B cell (primary cell): ENCODE results near the gene NFYC. TPM values are rescaled to one million over a fixed set of nuclear protein-coding genes. Genes with fewer than 3 reads are reported as not detected.

ENCODE experiments used
- ATAC-seq: fragments of 200-7000 bp; cut with Tn5 transposase; one replicate; pipeline ENCODE4 v1.10.0; 2021; ENCODE audit warnings: low read depth, mild to moderate bottlenecking, moderate number of reproducible peaks, moderate library complexity
- CTCF ChIA-PET: fragments of 350-600 bp; sonication (Branson Sonifier 250); formaldehyde crosslinking; loops from one replicate; lab custom pipeline; 2021; ENCODE audit warnings: antibody characterized with exemption, inconsistent platforms; lab: Charles Lee
- POLR2A ChIA-PET: fragments of 350-600 bp; sonication (Branson Sonifier 250); formaldehyde crosslinking; loops from one replicate; lab custom pipeline; 2021; ENCODE audit warnings: antibody characterized with exemption; lab: Charles Lee
- DNase-seq: peaks from one replicate; pipeline ENCODE4 v3.0.0; 2013
- H2AFZ ChIP-seq: 2 replicates; pipeline ENCODE4 v1.6.1; 2012; ENCODE audit warnings: mild to moderate bottlenecking, low read depth, low read length; ENCODE audit not compliant: insufficient read depth, poor library complexity, severe bottlenecking
- H3K27ac ChIP-seq, 2 donors: 1 replicate in 1 of 2; 2 replicates in 1 of 2; pipeline ENCODE4 v1.5.1; 2012 to 2013; ENCODE audit warnings: low read length in 2 of 2, mild to moderate bottlenecking in 2 of 2, moderate library complexity in 1 of 2
- H3K27me3 ChIP-seq, 4 experiments: fragments of 200-600 bp in 1 of 4; sonication (generic) in 1 of 4; replicated peaks in 1 of 4; 1 replicate in 2 of 4; 2 replicates in 2 of 4; pipeline versions ENCODE4 v1.6.1 to v1.7.0; 2013 to 2016; ENCODE audit warnings: low read length in 3 of 4, mild to moderate bottlenecking in 2 of 4, mixed read lengths in 1 of 4, moderate library complexity in 1 of 4; ENCODE audit not compliant: insufficient read depth in 4 of 4, control insufficient read depth in 3 of 4; ENCODE audit errors: control extremely low read depth in 1 of 4
- H3K36me3 ChIP-seq, 2 experiments: replicated peaks in 1 of 2; 1 replicate in 1 of 2; 2 replicates in 1 of 2; pipeline versions ENCODE4 v1.6.1 to v1.7.1; 2013; ENCODE audit warnings: low read length in 1 of 2; ENCODE audit not compliant: insufficient read depth in 2 of 2, control insufficient read depth in 1 of 2; ENCODE audit errors: control extremely low read depth in 1 of 2, extremely low read depth in 1 of 2
- H3K4me1 ChIP-seq, 2 donors: fragments of 200-600 bp in 1 of 2; sonication (generic) in 1 of 2; 1 replicate in 1 of 2; 2 replicates in 1 of 2; pipeline versions ENCODE4 v1.5.1 to v1.6.1; 2013 to 2017; ENCODE audit warnings: low read length in 2 of 2; ENCODE audit not compliant: control insufficient read depth in 2 of 2, insufficient read depth in 2 of 2
- H3K4me2 ChIP-seq: replicated peaks from 2 replicates; pipeline ENCODE3; 2012; ENCODE audit warnings: mild to moderate bottlenecking, low read depth, low read length; ENCODE audit not compliant: poor library complexity, severe bottlenecking
- H3K4me3 ChIP-seq, 5 experiments: fragments of 200-600 bp in 1 of 5; sonication (generic) in 1 of 5; 1 replicate in 3 of 5; 2 replicates in 2 of 5; pipeline versions ENCODE4 v1.5.1 to v1.7.0; 2011 to 2016; ENCODE audit warnings: low read length in 4 of 5, mild to moderate bottlenecking in 4 of 5, low read depth in 2 of 5, control low read depth in 1 of 5, moderate library complexity in 1 of 5; ENCODE audit not compliant: insufficient read depth in 1 of 5; ENCODE audit errors: control extremely low read depth in 1 of 5, extremely low read depth in 1 of 5
- H3K79me2 ChIP-seq: fragments of 200-600 bp; sonication (generic); one replicate; pipeline ENCODE4 v1.6.0; 2016; ENCODE audit warnings: low read length; ENCODE audit not compliant: control insufficient read depth, insufficient read depth
- H3K9ac ChIP-seq: fragments of 200-600 bp; sonication (generic); 2 replicates; pipeline ENCODE4 v1.6.1; 2017; ENCODE audit warnings: mild to moderate bottlenecking, low read length, moderate library complexity
- H3K9me3 ChIP-seq, 3 donors: one replicate each; pipeline versions ENCODE4 v1.6.1 to v1.7.1; 2013; ENCODE audit warnings: low read length in 2 of 3; ENCODE audit not compliant: control insufficient read depth in 2 of 3, insufficient read depth in 1 of 3; ENCODE audit errors: control extremely low read depth in 1 of 3
- H4K20me1 ChIP-seq: 2 replicates; pipeline ENCODE4 v1.6.0; 2012; ENCODE audit warnings: mild to moderate bottlenecking, low read length; ENCODE audit not compliant: insufficient read depth, control insufficient read depth, poor library complexity, severe bottlenecking
- H3K27ac Mint-ChIP-seq: one replicate; pipeline ENCODE4 v1.8.0; 2021; ENCODE audit warnings: mixed read lengths
- H3K27me3 Mint-ChIP-seq: one replicate; pipeline ENCODE4 v1.8.0; 2021; ENCODE audit warnings: mixed read lengths
- H3K4me1 Mint-ChIP-seq: one replicate; pipeline ENCODE4 v1.8.0; 2021; ENCODE audit warnings: mixed read lengths
- H3K4me3 Mint-ChIP-seq: one replicate; pipeline ENCODE4 v1.8.0; 2021; ENCODE audit warnings: mixed read lengths
- H3K9me3 Mint-ChIP-seq: one replicate; pipeline ENCODE4 v1.8.0; 2022; ENCODE audit warnings: mixed read lengths; ENCODE audit not compliant: insufficient read depth
- EZH2 ChIP-seq: IDR thresholded peaks from 2 replicates; pipeline ENCODE4 v1.6.1; 2012; ENCODE audit warnings: borderline replicate concordance, low read depth, mild to moderate bottlenecking, moderate library complexity, low read length; ENCODE audit not compliant: insufficient read depth, poor library complexity, severe bottlenecking
- WGBS: methylation state at CpG from one replicate; pipeline ENCODE4 v1.1.5; 2013; ENCODE audit warnings: missing lambda C conversion rate; ENCODE audit not compliant: insufficient coverage; 5-methylcytosine and 5-hydroxymethylcytosine counted together
- intact Hi-C: fragments of 100-400 bp; cut with micrococcal nuclease; formaldehyde crosslinking; loops from one replicate; pipeline ENCODE4 v1.10.0; 2022
- polyA plus RNA-seq: library from polyadenylated mRNA; depleted of rRNA; stranded (reverse); fragments of >200 nt; gene quantifications from 2 replicates; pipeline ENCODE4 v1.2.3, GENCODE V29; 2012
- total RNA-seq, 2 donors: library from RNA; stranded (reverse); fragments of 120-200 nt in 1 of 2; gene quantifications; 1 replicate in 1 of 2; 2 replicates in 1 of 2; pipeline versions ENCODE4 v1.2.3 to v1.2.4, GENCODE V29; 2013 to 2022
- TF ChIP-seq, protein P1 (sequence below): fragments of 200-600 bp; IDR thresholded peaks from one replicate; pipeline ENCODE4 v1.8.0; 2022; ENCODE audit warnings: antibody characterized with exemption, mild to moderate bottlenecking

Gene NFYC
- total and polyA plus RNA-seq, 2 donors (not counting 1 experiment from before 2014, with no cell fraction given), result 88.7 to 123 TPM

DNA sequence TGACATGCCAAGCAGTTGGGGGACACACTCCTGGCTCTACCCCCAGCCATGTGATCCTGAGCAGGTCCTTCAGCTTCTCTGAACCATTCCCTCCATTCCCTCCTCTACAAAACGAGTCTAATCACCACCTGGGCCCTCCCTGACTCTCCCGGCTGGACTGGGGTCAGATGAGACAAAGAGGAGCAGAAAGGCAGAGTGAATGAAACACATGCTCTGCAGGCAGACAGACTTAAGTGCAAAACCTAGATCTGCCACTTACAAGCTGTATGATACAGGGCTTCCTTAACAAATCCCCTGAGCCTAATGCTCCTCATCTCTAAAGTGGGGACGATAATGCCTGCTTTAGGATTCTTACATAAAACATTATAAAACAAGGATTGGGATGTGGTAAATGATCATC is 43.3 kb upstream of the NFYC start:
- H3K9me3 Mint-ChIP-seq, result no peaks in the 10 kb centered on the region
- no peak overlapping the region for H3K27ac Mint-ChIP-seq
- no peaks in the 10 kb centered on the region for H3K9me3 ChIP-seq
- no peaks in the 10 kb centered on the region for H3K36me3 ChIP-seq
- H3K4me1 ChIP-seq, result no peaks in the 10 kb centered on the region
- no peak for DNase-seq
- H3K4me3 ChIP-seq, result no peak overlapping the region
- ATAC-seq, result no peak
- no peak overlapping the region for H3K9ac ChIP-seq
- H3K27me3 Mint-ChIP-seq, result peaks cover 15% of the 10 kb centered on the region
- no peaks in the 10 kb centered on the region for H3K4me1 Mint-ChIP-seq
- H3K79me2 ChIP-seq, result no peaks in the 10 kb centered on the region
- POLR2A ChIA-PET, result no interaction called here
- H2AFZ ChIP-seq, result no peak overlapping the region
- peaks cover 0 to 4% (median 0%) of the 10 kb centered on the region in 4 experiments for H3K27me3 ChIP-seq
- intact Hi-C loops, result no loop called here
- CTCF ChIA-PET, result interaction anchor here (1.5 kb wide), 1 partner anchor 21 kb away, joined by 5 read pairs; no protein-coding TSS in a partner anchor
- TF ChIP-seq, protein P1, sequence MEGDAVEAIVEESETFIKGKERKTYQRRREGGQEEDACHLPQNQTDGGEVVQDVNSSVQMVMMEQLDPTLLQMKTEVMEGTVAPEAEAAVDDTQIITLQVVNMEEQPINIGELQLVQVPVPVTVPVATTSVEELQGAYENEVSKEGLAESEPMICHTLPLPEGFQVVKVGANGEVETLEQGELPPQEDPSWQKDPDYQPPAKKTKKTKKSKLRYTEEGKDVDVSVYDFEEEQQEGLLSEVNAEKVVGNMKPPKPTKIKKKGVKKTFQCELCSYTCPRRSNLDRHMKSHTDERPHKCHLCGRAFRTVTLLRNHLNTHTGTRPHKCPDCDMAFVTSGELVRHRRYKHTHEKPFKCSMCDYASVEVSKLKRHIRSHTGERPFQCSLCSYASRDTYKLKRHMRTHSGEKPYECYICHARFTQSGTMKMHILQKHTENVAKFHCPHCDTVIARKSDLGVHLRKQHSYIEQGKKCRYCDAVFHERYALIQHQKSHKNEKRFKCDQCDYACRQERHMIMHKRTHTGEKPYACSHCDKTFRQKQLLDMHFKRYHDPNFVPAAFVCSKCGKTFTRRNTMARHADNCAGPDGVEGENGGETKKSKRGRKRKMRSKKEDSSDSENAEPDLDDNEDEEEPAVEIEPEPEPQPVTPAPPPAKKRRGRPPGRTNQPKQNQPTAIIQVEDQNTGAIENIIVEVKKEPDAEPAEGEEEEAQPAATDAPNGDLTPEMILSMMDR, result no peak
- no peak for TF ChIP-seq EZH2
- 80% methylated on average over 1 of the region's 3 CpGs for whole genome bisulfite sequencing
- H3K4me2 ChIP-seq, result no peak overlapping the region
- H3K4me3 Mint-ChIP-seq, result no peak overlapping the region
- no peaks in the 10 kb centered on the region for H4K20me1 ChIP-seq
- H3K27ac ChIP-seq, result no peak overlapping the region

DNA sequence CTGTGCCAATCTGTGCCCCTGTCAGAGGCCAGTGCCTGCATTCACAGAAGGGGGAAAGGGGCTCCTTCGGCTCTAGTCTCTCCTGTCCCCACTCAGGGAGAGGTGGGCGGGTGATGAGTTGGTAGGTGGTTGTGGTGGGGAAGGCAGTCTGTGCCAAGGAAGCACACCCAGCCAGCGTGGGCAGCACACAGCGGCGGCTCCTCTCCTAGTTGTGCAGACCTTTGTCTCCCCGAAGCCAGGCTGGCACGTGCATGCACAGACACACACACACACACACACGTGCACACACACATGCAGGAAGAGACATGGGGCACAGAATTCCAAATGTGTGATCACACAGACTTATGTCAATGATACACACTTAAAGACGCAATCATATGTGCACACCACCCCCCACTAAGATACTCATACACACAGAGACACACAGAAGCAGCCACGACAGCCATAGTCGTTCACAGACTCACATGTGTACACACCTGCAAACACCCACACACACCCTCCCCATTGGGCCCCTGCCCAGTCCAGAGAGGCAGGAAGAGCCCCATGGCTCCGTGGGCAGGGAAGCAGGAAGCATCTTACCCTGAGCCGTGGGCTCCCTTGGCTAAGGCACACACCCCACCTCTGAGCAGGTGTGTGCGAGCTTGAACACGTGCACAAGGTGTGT is 42.4 kb upstream of the NFYC start:
- H3K27me3 ChIP-seq, result peaks cover 0 to 4% (median 1%) of the 10 kb centered on the region in 4 experiments
- Mint-ChIP-seq H3K9me3 (no peaks in the 10 kb centered on the region), H3K27me3 (peaks cover 15% of the 10 kb centered on the region), H3K4me1 (no peaks in the 10 kb centered on the region), H3K27ac (no peak overlapping the region), H3K4me3 (no peak overlapping the region)
- POLR2A ChIA-PET, result no interaction called here
- no peak overlapping the region for H3K4me3 ChIP-seq
- no peak overlapping the region for H3K4me2 ChIP-seq
- ATAC-seq (no peak), DNase-seq (no peak)
- no peaks in the 10 kb centered on the region for H3K9me3 ChIP-seq
- H4K20me1 ChIP-seq, result no peaks in the 10 kb centered on the region
- no peak overlapping the region for H3K27ac ChIP-seq
- H3K79me2 ChIP-seq, result no peaks in the 10 kb centered on the region
- H2AFZ ChIP-seq, result no peak overlapping the region
- H3K4me1 ChIP-seq, result no peaks in the 10 kb centered on the region
- WGBS, result 63% methylated on average over 10 of the region's 15 CpGs
- intact Hi-C loops, result no loop called here
- H3K9ac ChIP-seq, result no peak overlapping the region
- CTCF ChIA-PET, result interaction anchor here (1.1 kb wide), 2 partner anchors 18 to 20 kb away, joined by 3 to 4 read pairs; no protein-coding TSS in a partner anchor
- H3K36me3 ChIP-seq, result no peaks in the 10 kb centered on the region
- TF ChIP-seq EZH2, result no peak
- TF ChIP-seq, protein P1, result no peak
